ENCODE data around the gene RPS13. TPM values are rescaled to one million over a fixed set of nuclear protein-coding genes. Genes with fewer than 3 reads are reported as not detected.
"Not testable (repeated sequence)": the region's sequence is repeated elsewhere in the genome, so short reads cannot be mapped to it uniquely, and the experiment has no call there.

Gene RPS13
- total RNA-seq, 1 experiment from 2014 or later: 746 TPM

DNA sequence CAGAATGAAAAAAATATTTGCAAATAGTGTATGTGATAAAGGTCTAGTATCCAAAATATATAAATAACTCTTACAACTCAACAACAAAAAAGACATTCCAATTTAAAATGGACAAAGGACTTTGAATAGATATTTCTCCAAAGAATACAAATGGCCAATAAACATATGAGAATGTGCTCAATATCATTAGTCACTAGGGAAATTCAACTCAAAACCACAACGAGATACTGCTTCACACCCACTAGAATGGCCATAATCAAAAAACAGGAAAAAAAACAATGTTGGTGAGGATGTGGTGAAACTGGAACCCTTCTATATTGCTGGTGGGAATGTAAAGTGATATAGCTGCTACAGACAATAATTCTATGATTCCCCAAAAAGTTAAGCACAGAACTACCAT, 38.6 kb upstream of the RPS13 start:
- Histone ChIP-seq H3K27me3 (replicated peaks; ENCODE audit: insufficient read depth, low read depth, low read length, poor library complexity) (no peaks in the 10 kb centered on the region), H3K4me3 (ENCODE audit: low read depth, low read length, poor library complexity, severe bottlenecking) (no peak overlapping the region), H3K36me3 (ENCODE audit: insufficient read depth, low read length, poor library complexity, severe bottlenecking) (peaks cover 8% of the 10 kb centered on the region), H3K4me1 (ENCODE audit: insufficient read depth, low read length, poor library complexity, severe bottlenecking) (no peaks in the 10 kb centered on the region), H3K27ac (ENCODE audit: low read depth, low read length, poor library complexity, severe bottlenecking) (no peak overlapping the region), H3K9me3 (ENCODE audit: low read depth, low read length, poor library complexity, severe bottlenecking) (no peaks in the 10 kb centered on the region)
- TF ChIP-seq EZH2 (IDR thresholded peaks at IDR 0.05; ENCODE audit: borderline replicate concordance, low read depth, low read length, poor library complexity, severe bottlenecking): no peak
- TF ChIP-seq, protein P1, sequence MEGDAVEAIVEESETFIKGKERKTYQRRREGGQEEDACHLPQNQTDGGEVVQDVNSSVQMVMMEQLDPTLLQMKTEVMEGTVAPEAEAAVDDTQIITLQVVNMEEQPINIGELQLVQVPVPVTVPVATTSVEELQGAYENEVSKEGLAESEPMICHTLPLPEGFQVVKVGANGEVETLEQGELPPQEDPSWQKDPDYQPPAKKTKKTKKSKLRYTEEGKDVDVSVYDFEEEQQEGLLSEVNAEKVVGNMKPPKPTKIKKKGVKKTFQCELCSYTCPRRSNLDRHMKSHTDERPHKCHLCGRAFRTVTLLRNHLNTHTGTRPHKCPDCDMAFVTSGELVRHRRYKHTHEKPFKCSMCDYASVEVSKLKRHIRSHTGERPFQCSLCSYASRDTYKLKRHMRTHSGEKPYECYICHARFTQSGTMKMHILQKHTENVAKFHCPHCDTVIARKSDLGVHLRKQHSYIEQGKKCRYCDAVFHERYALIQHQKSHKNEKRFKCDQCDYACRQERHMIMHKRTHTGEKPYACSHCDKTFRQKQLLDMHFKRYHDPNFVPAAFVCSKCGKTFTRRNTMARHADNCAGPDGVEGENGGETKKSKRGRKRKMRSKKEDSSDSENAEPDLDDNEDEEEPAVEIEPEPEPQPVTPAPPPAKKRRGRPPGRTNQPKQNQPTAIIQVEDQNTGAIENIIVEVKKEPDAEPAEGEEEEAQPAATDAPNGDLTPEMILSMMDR (conservative IDR thresholded peaks at IDR 0.05; ENCODE audit: low read depth, low read length): no peak
- no peak for DNase-seq (ENCODE audit: low spot score)
- POLR2A ChIA-PET (ENCODE audit: low non-redundant PET): no interaction called here
- intact Hi-C loops (cut with micrococcal nuclease; ENCODE audit: unreplicated experiment): no loop called here
- no TSS peak for BruUV-seq (replicated peaks)
- CTCF ChIA-PET: no interaction called here

DNA sequence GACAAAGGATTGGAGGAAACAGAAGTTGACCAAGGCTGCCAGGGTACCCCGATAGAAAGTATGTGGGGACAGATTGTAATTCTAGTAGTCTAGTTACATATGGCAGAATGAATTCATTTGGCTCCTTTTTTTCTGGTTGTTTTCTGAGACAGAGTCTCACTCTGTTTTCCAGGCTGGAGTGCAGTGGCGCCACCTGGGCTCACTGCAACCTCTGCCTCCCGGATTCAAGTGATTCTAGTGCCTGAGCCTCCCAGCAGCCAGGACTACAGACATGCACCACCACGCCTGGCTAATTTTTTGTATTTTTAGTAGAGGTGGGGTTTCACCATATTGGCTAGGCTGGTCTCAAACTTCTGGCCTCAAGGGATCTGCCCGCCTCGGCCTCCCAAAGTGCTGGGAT, 30.3 kb upstream of the RPS13 start:
- not testable (repeated sequence) for H3K9me3 ChIP-seq (ENCODE audit: low read depth, low read length, poor library complexity, severe bottlenecking)

DNA sequence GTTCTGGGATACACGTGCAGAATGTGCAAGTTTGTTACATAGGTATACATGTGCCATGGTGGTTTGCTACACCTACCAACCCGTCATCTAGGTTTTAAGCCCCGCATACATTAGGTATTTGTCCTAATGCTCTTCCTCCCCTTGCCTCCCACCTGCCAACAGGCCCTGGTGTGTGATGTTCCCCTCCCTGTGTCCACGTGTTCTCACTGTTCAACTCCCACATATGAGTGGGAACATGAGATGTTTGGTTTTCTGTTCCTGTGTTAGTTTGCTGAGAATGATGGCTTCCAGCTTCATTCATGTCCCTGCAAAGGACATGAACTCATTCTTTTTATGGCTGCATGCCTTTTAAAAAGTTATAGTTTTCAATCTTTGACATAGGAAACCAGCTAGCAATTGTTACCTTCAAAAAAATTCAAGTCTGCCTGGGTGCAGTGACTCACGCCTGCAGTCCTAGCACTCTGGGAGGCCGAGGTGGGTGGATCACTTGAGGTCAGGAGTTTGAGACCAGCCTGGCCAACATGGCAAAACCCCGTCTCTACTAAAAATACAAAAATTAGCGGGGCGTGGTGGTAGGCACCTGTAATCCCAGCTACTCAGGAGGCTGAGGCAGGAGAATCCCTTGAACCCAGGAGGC, 28.1 kb upstream of the RPS13 start:
- H3K9me3 ChIP-seq (ENCODE audit: low read depth, low read length, poor library complexity, severe bottlenecking); POLR2A ChIA-PET (ENCODE audit: low non-redundant PET); H3K27me3 ChIP-seq (replicated peaks; ENCODE audit: insufficient read depth, low read depth, low read length, poor library complexity); H3K4me3 ChIP-seq (ENCODE audit: low read depth, low read length, poor library complexity, severe bottlenecking); BruUV-seq (replicated peaks); intact Hi-C loops (cut with micrococcal nuclease; ENCODE audit: unreplicated experiment); H3K4me1 ChIP-seq (ENCODE audit: insufficient read depth, low read length, poor library complexity, severe bottlenecking); DNase-seq (ENCODE audit: low spot score); H3K27ac ChIP-seq (ENCODE audit: low read depth, low read length, poor library complexity, severe bottlenecking); CTCF ChIA-PET: not testable (repeated sequence)
- peaks cover 12% of the 10 kb centered on the region for H3K36me3 ChIP-seq (ENCODE audit: insufficient read depth, low read length, poor library complexity, severe bottlenecking)

More for the DNA sequence above, 30.3 kb upstream of the RPS13 start:
- TF ChIP-seq, protein P1 (conservative IDR thresholded peaks at IDR 0.05; ENCODE audit: low read depth, low read length): peak; percentile 46
- CTCF ChIA-PET; DNase-seq (ENCODE audit: low spot score); H3K4me3 ChIP-seq (ENCODE audit: low read depth, low read length, poor library complexity, severe bottlenecking); H3K27me3 ChIP-seq (replicated peaks; ENCODE audit: insufficient read depth, low read depth, low read length, poor library complexity); H3K27ac ChIP-seq (ENCODE audit: low read depth, low read length, poor library complexity, severe bottlenecking); POLR2A ChIA-PET (ENCODE audit: low non-redundant PET); H3K4me1 ChIP-seq (ENCODE audit: insufficient read depth, low read length, poor library complexity, severe bottlenecking); BruUV-seq (replicated peaks); intact Hi-C loops (cut with micrococcal nuclease; ENCODE audit: unreplicated experiment): not testable (repeated sequence)
- H3K36me3 ChIP-seq (ENCODE audit: insufficient read depth, low read length, poor library complexity, severe bottlenecking): peaks cover 12% of the 10 kb centered on the region

DNA sequence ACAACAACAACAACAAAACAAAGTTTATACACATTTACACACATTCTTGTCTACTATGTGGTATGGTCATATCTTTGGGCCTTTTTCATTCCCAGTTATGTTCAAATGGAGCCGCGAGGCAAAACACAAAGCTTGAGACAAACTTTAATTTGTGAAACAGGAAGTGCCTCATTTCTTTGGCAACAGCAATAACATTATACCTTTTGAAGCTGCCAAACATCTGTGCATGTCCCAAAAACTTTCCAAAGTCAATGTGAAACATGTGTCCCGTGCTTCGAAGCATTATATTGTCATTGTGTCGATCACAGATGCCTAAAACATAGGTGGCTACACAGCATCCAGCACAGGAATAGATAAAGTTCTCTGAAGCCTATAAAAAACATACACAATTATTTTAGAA, 25.0 kb upstream of the RPS13 start:
- ChIA-PET CTCF (no interaction called here), POLR2A (ENCODE audit: low non-redundant PET) (no interaction called here)
- Histone ChIP-seq H3K9me3 (ENCODE audit: low read depth, low read length, poor library complexity, severe bottlenecking) (no peaks in the 10 kb centered on the region), H3K4me3 (ENCODE audit: low read depth, low read length, poor library complexity, severe bottlenecking) (no peak overlapping the region), H3K36me3 (ENCODE audit: insufficient read depth, low read length, poor library complexity, severe bottlenecking) (peaks cover 10% of the 10 kb centered on the region), H3K27me3 (replicated peaks; ENCODE audit: insufficient read depth, low read depth, low read length, poor library complexity) (no peaks in the 10 kb centered on the region), H3K27ac (ENCODE audit: low read depth, low read length, poor library complexity, severe bottlenecking) (no peak overlapping the region), H3K4me1 (ENCODE audit: insufficient read depth, low read length, poor library complexity, severe bottlenecking) (no peaks in the 10 kb centered on the region)
- no peak for TF ChIP-seq EZH2 (IDR thresholded peaks at IDR 0.05; ENCODE audit: borderline replicate concordance, low read depth, low read length, poor library complexity, severe bottlenecking)
- TF ChIP-seq, protein P1 (conservative IDR thresholded peaks at IDR 0.05; ENCODE audit: low read depth, low read length): no peak
- DNase-seq (ENCODE audit: low spot score): no peak
- BruUV-seq (replicated peaks): no TSS peak
- intact Hi-C loops (cut with micrococcal nuclease; ENCODE audit: unreplicated experiment): no loop called here
